ENCODE results near the gene ARID1B.

DNA sequence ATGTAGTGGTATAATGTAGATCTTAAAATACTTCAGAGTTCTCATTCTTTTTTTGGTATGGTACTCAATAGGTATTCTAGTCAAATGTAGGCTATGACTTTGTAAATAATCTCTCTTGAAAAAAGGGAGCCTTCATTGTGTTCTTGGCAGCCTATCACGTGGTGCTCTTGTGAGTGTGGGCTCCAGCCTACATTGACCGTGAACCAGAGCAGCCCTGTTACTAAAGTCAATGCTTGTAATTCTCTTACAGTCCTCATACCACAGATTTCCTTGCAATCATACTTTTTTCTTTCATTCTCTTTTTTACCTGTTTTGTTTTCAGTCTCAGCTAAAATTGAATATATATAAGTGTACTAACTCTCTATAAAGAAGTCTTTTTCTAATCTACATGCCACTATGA, 31.1 kb downstream of the ARID1B start:
- TF ChIP-seq POLR2A (IDR thresholded peaks at IDR 0.05), result no peak
- TF ChIP-seq, protein P1, sequence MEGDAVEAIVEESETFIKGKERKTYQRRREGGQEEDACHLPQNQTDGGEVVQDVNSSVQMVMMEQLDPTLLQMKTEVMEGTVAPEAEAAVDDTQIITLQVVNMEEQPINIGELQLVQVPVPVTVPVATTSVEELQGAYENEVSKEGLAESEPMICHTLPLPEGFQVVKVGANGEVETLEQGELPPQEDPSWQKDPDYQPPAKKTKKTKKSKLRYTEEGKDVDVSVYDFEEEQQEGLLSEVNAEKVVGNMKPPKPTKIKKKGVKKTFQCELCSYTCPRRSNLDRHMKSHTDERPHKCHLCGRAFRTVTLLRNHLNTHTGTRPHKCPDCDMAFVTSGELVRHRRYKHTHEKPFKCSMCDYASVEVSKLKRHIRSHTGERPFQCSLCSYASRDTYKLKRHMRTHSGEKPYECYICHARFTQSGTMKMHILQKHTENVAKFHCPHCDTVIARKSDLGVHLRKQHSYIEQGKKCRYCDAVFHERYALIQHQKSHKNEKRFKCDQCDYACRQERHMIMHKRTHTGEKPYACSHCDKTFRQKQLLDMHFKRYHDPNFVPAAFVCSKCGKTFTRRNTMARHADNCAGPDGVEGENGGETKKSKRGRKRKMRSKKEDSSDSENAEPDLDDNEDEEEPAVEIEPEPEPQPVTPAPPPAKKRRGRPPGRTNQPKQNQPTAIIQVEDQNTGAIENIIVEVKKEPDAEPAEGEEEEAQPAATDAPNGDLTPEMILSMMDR (IDR thresholded peaks at IDR 0.05), result no peak
